ENCODE data around the gene FBH1.
"Not testable (repeated sequence)": the region's sequence is repeated elsewhere in the genome, so short reads cannot be mapped to it uniquely, and the experiment has no call there.

FBH1 gene
- total RNA-seq = 52.1 to 94.7 reads per million in 2 donors

- DNase-seq = peak; percentile 96 to 98 (median 97)
Observed at GRCh38 chr10:5889624-5890451, at the start of gene FBH1, which contains the start of gene ANKRD16. Gene FBH1 (plus strand): TSS chr10:5890243. CDS start chr10:5890346, 103 bp downstream. Gene ANKRD16 (minus strand): TSS chr10:5889893. CDS start chr10:5889354, 539 bp downstream.

DNA sequence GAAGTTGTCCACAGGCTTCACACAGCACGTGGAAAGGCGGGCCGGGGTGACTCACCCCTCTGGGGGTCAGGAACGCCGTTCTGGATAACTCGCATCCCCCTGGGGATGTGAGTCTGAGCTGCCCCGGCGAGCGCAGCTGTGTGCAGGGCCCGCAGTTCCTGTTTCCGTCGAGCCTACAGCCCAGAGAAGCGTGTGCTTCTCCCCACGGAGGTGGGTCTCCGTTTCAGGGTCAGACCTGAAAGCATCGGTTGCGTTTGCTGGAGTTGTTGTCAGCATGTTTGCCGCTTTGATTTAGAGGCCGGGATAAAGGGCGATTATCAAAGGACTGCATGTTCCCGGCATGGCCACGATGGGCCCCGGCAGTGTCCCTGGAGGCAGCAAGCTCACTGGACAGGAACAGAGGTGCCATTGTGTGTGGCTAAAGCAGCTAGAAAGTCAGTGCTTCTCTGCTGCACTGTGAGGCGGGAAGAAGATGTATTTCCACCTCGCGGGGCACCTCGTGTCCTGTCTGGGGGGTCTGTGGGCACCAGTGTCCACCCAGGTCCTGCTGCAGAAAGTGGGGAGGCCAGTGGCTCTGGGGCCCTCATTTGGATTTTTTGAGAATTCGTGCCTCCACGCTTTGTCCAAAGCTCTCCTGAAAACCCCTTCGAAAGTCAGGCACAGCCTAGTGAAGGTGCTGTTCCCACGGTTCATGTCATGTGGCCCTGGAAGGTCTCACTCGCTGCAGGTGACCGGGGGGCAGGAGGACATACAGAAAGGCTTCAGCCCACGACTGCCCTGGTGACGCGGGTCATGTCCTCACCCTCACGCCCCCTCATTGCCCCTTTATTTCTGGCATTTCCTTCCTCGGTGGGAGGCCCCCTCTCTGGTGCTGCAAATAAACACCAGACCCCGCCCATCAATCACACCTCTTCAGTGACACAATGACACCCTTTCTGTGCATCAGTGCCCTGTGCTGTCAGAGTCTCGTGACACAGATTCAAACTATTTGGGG, 49.4 kb upstream of the FBH1 start:
- DNase-seq = no peak

DNA sequence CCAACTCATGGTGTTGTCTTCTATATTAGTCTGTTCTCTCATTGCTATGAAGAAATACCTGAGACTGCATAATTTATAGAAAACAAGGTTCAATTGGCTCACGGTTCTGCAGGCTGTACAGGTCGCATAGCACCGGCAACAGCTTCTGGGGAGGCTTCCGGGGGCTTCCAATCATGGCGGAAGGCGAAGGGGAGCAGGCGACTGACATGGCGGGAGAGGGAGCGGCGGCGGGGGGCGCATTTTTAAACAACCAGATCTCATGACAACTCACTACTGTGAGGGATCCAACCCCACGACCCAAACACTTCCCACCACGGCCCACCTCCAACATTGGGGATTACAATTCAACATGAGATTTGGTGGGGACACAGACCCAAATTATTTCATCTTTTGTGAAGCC, 48.1 kb upstream of the FBH1 start:
- DNase-seq = no peak

DNA sequence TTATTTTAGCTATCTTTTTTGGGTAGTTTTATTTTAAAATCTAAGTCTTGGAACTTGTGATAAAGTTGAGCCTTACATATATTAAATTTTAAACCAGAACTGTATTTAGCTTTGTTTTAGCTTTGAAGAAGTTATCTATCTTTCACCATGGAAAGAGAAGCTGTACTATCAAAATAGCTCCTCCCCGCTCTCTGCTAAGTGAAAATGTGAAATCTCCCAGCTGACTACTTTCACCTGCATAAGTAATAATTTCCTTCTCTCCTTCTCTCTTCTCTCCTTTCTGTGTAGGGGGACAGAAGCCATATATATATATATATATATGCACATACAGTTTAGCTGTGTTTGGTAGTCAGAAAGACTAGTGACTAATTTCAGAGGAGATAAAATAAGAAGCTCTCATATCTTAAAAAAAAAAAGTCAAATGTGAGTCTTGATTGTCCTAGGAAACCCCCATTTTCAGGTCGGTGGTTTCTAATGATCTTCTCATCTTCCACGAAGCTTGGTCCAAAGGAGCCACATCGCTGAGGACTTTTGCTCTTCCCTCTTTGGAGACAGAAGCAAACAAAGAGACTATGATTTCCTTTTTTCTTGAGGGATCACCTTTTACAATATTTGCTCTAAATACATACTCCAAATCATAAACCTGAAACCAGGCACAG, 46.2 kb upstream of the FBH1 start:
- peak in 1 of 5 experiments; percentile 8 for DNase-seq

GRCh38 chr10:5844345-5845055, 45.5 kb upstream of the FBH1 start:
- no peak for DNase-seq

DNA sequence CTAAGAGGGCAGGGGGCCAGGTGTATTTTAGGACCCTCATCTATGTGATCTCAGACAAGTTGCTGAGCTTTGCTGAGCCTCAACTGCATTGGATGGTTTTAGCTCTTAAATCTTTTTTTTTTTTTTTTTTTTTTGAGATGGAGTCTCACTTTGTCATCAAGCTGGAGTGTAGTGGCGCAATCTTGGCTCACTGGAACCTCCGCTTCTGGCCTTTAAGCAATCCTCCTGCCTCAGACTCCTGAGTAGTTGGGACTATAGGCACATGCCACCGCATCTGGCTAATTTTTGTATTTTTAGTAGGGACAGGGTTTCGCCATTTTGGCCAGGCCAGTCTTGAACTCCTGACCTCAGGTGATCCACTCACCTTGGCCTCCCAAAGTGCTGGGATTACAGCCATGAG, 43.4 kb upstream of the FBH1 start:
- not testable (repeated sequence) for DNase-seq

GRCh38 chr10:5854131-5854475, 35.9 kb upstream of the FBH1 start:
- no peak for DNase-seq

GRCh38 chr10:5855979-5856700, 33.9 kb upstream of the FBH1 start:
- no peak for DNase-seq

DNA sequence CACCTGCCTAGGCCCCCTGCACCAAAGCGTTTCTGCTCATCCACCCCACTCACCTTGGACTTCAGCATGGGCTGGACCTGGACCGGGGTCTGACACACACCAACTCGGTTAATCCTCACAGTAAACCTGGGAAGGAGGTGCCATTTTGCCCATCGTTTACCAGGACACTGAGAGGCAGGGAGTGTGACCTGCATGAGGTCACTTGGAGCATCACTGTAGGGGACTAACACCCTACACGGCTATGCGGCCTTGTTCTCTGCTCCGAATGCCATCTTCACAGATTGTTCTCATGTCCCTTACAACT, 33.4 kb upstream of the FBH1 start:
- DNase-seq = no peak

- DNase-seq = no peak
Observed at GRCh38 chr10:5858811-5859210, 31.2 kb upstream of the FBH1 start.

DNA sequence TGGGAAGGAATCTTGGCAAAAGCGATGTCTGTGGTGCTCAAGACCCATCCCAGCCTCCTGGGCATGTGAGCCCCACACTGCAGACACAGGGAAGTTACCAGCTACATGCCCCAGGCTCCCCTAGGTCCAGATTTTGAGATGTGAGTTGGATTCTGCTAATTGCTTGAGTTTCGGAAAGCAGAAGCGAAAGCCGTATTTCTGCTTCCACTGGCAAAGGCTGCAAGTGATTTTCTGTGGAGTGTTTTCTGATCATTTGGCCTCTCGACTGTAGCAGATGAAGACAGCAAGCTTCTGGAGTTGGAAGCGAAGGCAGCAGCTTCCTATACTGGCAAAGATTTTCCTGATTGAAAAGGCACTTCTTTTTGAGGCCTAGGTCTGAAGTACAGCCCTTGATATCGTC, 30.0 kb upstream of the FBH1 start:
- DNase-seq = no peak

GRCh38 chr10:5862360-5862961, 27.6 kb upstream of the FBH1 start:
- peak in 1 of 5 experiments; percentile 48 for DNase-seq

DNA sequence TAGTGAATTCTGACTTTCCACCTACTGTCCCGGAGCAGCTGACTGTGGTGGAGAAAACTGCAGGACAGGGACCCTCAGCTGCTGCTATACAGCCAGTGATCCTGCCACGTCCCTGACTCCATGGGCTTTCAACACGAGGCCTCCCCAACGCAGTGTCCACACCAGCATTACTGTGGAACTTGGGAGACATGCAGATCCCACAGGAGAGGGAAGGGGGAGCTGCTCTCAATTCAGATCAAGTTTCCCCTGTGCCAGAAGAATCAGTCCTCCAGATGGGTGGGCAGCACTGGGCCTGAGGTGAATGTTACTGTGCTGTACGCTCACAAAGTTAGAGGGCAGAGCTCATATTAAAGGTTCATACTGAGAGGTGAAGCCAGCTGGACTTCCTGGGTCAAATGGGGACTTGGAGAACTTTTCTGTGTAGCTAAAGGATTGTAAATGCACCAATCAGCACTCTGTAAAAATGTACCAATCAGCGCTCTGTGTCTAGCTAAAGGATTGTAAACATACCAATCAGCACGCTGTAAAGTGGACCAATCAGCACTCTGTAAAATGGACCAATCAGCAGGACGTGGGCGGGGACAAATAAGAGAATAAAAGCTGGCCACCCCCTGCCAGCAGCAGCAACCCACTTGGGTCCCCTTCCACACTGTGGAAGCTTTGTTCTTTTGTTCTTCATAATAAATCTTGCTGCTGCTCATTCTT, 26.9 kb upstream of the FBH1 start:
- not testable (repeated sequence) for DNase-seq

DNA sequence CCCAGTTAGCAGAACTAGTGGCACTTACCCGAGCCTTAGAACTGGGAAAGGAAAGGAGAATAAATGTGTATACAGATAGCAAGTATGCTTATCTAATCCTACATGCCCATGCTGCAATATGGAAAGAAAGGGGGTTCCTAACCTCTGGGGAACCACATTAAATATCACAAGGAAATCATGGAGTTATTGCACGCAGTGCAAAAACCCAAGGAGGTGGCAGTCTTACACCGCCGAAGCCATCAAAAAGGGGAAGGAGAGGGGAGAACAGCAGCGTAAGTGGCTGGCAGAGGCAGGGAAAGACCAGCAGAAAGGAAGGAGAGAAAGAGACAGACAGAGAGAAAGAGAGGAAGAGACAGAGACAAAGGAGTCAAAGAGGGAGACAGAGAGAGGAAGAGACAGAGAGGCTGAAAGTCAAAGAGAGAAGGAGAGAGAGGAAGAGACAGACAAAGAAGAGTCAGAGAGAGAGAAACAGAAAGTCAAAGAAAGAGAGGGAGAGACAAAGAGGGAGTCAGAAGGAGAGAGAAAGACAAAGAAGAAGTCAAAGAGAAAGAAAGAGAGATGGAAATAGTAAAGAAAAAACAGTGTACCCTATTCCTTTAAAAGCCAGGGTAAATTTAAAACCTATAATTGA, 23.5 kb upstream of the FBH1 start:
- DNase-seq = not testable (repeated sequence)

DNA sequence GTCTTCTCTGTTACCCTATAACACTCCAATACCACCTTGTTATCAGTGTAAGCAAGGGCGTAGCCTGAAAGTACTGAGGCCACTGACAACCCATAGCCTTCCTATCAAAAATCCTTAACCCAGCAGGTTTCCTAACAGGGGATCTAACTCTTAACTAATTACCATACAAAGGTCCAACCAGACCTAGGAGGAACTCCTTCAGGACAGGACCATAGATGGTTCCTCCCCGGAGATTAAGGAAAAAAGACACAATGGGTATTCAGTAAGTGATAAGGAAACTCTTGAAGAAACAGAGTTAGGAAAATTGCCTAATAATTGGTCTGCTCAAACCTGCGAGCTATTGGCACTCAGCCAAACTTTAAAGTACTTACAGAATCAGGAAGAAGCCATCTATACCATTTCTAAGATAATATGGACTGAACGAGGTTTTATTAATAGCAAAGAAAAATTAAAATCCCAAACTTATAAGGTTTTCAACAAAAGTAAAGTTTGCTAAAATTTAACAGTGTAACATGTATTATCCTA, 22.9 kb upstream of the FBH1 start:
- DNase-seq = not testable (repeated sequence)

- not testable (repeated sequence) for DNase-seq
Observed at GRCh38 chr10:5868383-5868782, 21.7 kb upstream of the FBH1 start.

- no peak for DNase-seq
Observed at GRCh38 chr10:5869156-5869555, 20.9 kb upstream of the FBH1 start.

DNA sequence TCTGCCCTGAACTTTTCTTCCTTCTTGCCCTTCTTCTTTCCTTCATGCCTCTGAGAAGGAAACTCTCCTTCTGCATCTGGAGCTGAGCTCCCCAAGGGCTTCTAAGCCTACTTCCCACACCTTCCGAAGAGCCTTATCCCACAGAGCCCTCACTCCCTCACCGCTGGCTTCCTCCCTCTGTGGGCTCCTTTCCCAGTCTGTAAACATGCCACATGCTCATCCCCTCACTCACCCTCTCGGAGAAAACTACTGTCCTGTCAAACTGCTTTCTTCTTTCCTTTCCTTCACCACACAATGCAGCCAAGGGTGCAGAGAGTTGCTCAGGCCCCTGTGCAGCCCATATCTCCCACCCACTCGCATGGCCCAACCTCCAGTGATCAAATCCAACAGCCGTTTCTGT, 18.4 kb upstream of the FBH1 start:
- no peak for DNase-seq

DNA sequence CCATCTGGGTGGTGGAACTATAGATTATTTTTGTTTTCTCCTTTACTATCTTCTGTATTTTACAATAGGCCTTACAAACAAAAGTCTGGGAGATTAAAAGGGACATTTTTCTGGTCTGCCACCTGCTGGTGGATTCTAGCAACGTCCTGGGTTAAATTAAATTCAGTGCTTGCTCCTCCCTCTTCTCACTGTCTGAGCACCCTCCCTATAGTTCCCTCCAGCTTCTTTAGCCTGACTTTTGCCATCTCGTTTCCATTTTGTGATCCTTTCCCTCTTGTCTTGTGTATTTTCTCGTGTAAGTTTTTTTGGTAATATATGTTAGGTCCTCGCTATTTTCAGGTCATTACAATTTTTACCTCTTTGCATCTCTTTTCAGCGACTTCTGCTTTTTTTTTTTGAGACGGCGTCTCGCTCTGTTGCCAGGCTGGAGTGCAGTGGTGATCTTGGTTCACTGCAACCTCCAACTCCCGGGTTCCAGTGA, 16.5 kb upstream of the FBH1 start:
- DNase-seq = peak in 4 of 5 experiments; percentile 27 to 71 (median 42)
